B cell (primary cell): ENCODE results near the gene WFDC2. TPM values are rescaled to one million over a fixed set of nuclear protein-coding genes. Genes with fewer than 3 reads are reported as not detected.

ENCODE experiments used
- ATAC-seq: fragments of 200-7000 bp; cut with Tn5 transposase; one replicate; pipeline ENCODE4 v1.10.0; 2021; ENCODE audit warnings: low read depth, mild to moderate bottlenecking, moderate number of reproducible peaks, moderate library complexity
- CTCF ChIA-PET: fragments of 350-600 bp; sonication (Branson Sonifier 250); formaldehyde crosslinking; loops from one replicate; lab custom pipeline; 2021; ENCODE audit warnings: antibody characterized with exemption, inconsistent platforms; lab: Charles Lee
- POLR2A ChIA-PET: fragments of 350-600 bp; sonication (Branson Sonifier 250); formaldehyde crosslinking; loops from one replicate; lab custom pipeline; 2021; ENCODE audit warnings: antibody characterized with exemption; lab: Charles Lee
- DNase-seq: peaks from one replicate; pipeline ENCODE4 v3.0.0; 2013
- H2AFZ ChIP-seq: 2 replicates; pipeline ENCODE4 v1.6.1; 2012; ENCODE audit warnings: mild to moderate bottlenecking, low read depth, low read length; ENCODE audit not compliant: insufficient read depth, poor library complexity, severe bottlenecking
- H3K27ac ChIP-seq, 2 donors: 1 replicate in 1 of 2; 2 replicates in 1 of 2; pipeline ENCODE4 v1.5.1; 2012 to 2013; ENCODE audit warnings: low read length in 2 of 2, mild to moderate bottlenecking in 2 of 2, moderate library complexity in 1 of 2
- H3K27me3 ChIP-seq, 4 experiments: fragments of 200-600 bp in 1 of 4; sonication (generic) in 1 of 4; replicated peaks in 1 of 4; 1 replicate in 2 of 4; 2 replicates in 2 of 4; pipeline versions ENCODE4 v1.6.1 to v1.7.0; 2013 to 2016; ENCODE audit warnings: low read length in 3 of 4, mild to moderate bottlenecking in 2 of 4, mixed read lengths in 1 of 4, moderate library complexity in 1 of 4; ENCODE audit not compliant: insufficient read depth in 4 of 4, control insufficient read depth in 3 of 4; ENCODE audit errors: control extremely low read depth in 1 of 4
- H3K36me3 ChIP-seq, 2 experiments: replicated peaks in 1 of 2; 1 replicate in 1 of 2; 2 replicates in 1 of 2; pipeline versions ENCODE4 v1.6.1 to v1.7.1; 2013; ENCODE audit warnings: low read length in 1 of 2; ENCODE audit not compliant: insufficient read depth in 2 of 2, control insufficient read depth in 1 of 2; ENCODE audit errors: control extremely low read depth in 1 of 2, extremely low read depth in 1 of 2
- H3K4me1 ChIP-seq, 2 donors: fragments of 200-600 bp in 1 of 2; sonication (generic) in 1 of 2; 1 replicate in 1 of 2; 2 replicates in 1 of 2; pipeline versions ENCODE4 v1.5.1 to v1.6.1; 2013 to 2017; ENCODE audit warnings: low read length in 2 of 2; ENCODE audit not compliant: control insufficient read depth in 2 of 2, insufficient read depth in 2 of 2
- H3K4me2 ChIP-seq: replicated peaks from 2 replicates; pipeline ENCODE3; 2012; ENCODE audit warnings: mild to moderate bottlenecking, low read depth, low read length; ENCODE audit not compliant: poor library complexity, severe bottlenecking
- H3K4me3 ChIP-seq, 5 experiments: fragments of 200-600 bp in 1 of 5; sonication (generic) in 1 of 5; 1 replicate in 3 of 5; 2 replicates in 2 of 5; pipeline versions ENCODE4 v1.5.1 to v1.7.0; 2011 to 2016; ENCODE audit warnings: low read length in 4 of 5, mild to moderate bottlenecking in 4 of 5, low read depth in 2 of 5, control low read depth in 1 of 5, moderate library complexity in 1 of 5; ENCODE audit not compliant: insufficient read depth in 1 of 5; ENCODE audit errors: control extremely low read depth in 1 of 5, extremely low read depth in 1 of 5
- H3K79me2 ChIP-seq: fragments of 200-600 bp; sonication (generic); one replicate; pipeline ENCODE4 v1.6.0; 2016; ENCODE audit warnings: low read length; ENCODE audit not compliant: control insufficient read depth, insufficient read depth
- H3K9ac ChIP-seq: fragments of 200-600 bp; sonication (generic); 2 replicates; pipeline ENCODE4 v1.6.1; 2017; ENCODE audit warnings: mild to moderate bottlenecking, low read length, moderate library complexity
- H3K9me3 ChIP-seq, 3 donors: one replicate each; pipeline versions ENCODE4 v1.6.1 to v1.7.1; 2013; ENCODE audit warnings: low read length in 2 of 3; ENCODE audit not compliant: control insufficient read depth in 2 of 3, insufficient read depth in 1 of 3; ENCODE audit errors: control extremely low read depth in 1 of 3
- H4K20me1 ChIP-seq: 2 replicates; pipeline ENCODE4 v1.6.0; 2012; ENCODE audit warnings: mild to moderate bottlenecking, low read length; ENCODE audit not compliant: insufficient read depth, control insufficient read depth, poor library complexity, severe bottlenecking
- H3K27ac Mint-ChIP-seq: one replicate; pipeline ENCODE4 v1.8.0; 2021; ENCODE audit warnings: mixed read lengths
- H3K27me3 Mint-ChIP-seq: one replicate; pipeline ENCODE4 v1.8.0; 2021; ENCODE audit warnings: mixed read lengths
- H3K4me1 Mint-ChIP-seq: one replicate; pipeline ENCODE4 v1.8.0; 2021; ENCODE audit warnings: mixed read lengths
- H3K4me3 Mint-ChIP-seq: one replicate; pipeline ENCODE4 v1.8.0; 2021; ENCODE audit warnings: mixed read lengths
- H3K9me3 Mint-ChIP-seq: one replicate; pipeline ENCODE4 v1.8.0; 2022; ENCODE audit warnings: mixed read lengths; ENCODE audit not compliant: insufficient read depth
- EZH2 ChIP-seq: IDR thresholded peaks from 2 replicates; pipeline ENCODE4 v1.6.1; 2012; ENCODE audit warnings: borderline replicate concordance, low read depth, mild to moderate bottlenecking, moderate library complexity, low read length; ENCODE audit not compliant: insufficient read depth, poor library complexity, severe bottlenecking
- WGBS: methylation state at CpG from one replicate; pipeline ENCODE4 v1.1.5; 2013; ENCODE audit warnings: missing lambda C conversion rate; ENCODE audit not compliant: insufficient coverage; 5-methylcytosine and 5-hydroxymethylcytosine counted together
- intact Hi-C: fragments of 100-400 bp; cut with micrococcal nuclease; formaldehyde crosslinking; loops from one replicate; pipeline ENCODE4 v1.10.0; 2022
- polyA plus RNA-seq: library from polyadenylated mRNA; depleted of rRNA; stranded (reverse); fragments of >200 nt; gene quantifications from 2 replicates; pipeline ENCODE4 v1.2.3, GENCODE V29; 2012
- small RNA-seq: library from RNA; depleted of rRNA; stranded (forward); fragments of <200 nt; gene quantifications from one replicate; pipeline ENCODE3, GENCODE V24; 2012; ENCODE audit warnings: low replicate concordance, low read depth; ENCODE audit not compliant: insufficient read length
- total RNA-seq, 2 donors: library from RNA; stranded (reverse); fragments of 120-200 nt in 1 of 2; gene quantifications; 1 replicate in 1 of 2; 2 replicates in 1 of 2; pipeline versions ENCODE4 v1.2.3 to v1.2.4, GENCODE V29; 2013 to 2022
- TF ChIP-seq, protein P1 (sequence below): fragments of 200-600 bp; IDR thresholded peaks from one replicate; pipeline ENCODE4 v1.8.0; 2022; ENCODE audit warnings: antibody characterized with exemption, mild to moderate bottlenecking

Gene WFDC2
- total and polyA plus RNA-seq, 2 donors (not counting 1 experiment from before 2014, with no cell fraction given) = 0.81 TPM; not detected in 1

DNA sequence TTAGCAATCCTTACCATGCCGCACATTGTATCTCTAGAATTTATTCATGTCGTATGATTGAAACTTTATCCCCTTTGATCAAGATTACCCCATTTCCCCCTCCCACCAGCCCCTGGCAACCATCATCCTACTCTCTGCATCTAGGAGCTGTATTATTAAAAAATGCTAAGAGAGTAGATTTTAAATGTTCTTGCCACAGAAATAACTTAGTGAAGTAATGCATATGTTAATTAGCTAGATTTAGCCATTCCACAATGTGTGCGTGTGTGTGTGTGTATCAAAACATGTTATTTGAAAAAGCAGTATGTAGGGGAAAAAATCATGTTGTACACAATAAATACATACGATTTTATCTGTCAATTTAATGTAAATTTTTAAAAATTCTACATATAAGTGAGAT lies 57.7 kb downstream of the WFDC2 start:
- no peak for DNase-seq
- Mint-ChIP-seq H3K27me3 (peaks cover 55% of the 10 kb centered on the region), H3K27ac (no peak overlapping the region), H3K9me3 (no peaks in the 10 kb centered on the region), H3K4me3 (no peak overlapping the region), H3K4me1 (no peaks in the 10 kb centered on the region)
- intact Hi-C loops = no loop called here
- peaks cover 0 to 12% (median 3%) of the 10 kb centered on the region in 4 experiments for H3K27me3 ChIP-seq
- no peaks in the 10 kb centered on the region for H3K79me2 ChIP-seq
- H3K27ac ChIP-seq = no peak overlapping the region
- no peaks in the 10 kb centered on the region for H3K9me3 ChIP-seq
- TF ChIP-seq, protein P1, sequence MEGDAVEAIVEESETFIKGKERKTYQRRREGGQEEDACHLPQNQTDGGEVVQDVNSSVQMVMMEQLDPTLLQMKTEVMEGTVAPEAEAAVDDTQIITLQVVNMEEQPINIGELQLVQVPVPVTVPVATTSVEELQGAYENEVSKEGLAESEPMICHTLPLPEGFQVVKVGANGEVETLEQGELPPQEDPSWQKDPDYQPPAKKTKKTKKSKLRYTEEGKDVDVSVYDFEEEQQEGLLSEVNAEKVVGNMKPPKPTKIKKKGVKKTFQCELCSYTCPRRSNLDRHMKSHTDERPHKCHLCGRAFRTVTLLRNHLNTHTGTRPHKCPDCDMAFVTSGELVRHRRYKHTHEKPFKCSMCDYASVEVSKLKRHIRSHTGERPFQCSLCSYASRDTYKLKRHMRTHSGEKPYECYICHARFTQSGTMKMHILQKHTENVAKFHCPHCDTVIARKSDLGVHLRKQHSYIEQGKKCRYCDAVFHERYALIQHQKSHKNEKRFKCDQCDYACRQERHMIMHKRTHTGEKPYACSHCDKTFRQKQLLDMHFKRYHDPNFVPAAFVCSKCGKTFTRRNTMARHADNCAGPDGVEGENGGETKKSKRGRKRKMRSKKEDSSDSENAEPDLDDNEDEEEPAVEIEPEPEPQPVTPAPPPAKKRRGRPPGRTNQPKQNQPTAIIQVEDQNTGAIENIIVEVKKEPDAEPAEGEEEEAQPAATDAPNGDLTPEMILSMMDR = no peak
- TF ChIP-seq EZH2 = no peak
- H3K4me3 ChIP-seq = no peak overlapping the region
- H3K4me2 ChIP-seq = no peak overlapping the region
- ChIA-PET CTCF (no interaction called here), POLR2A (no interaction called here)
- H3K36me3 ChIP-seq = no peaks in the 10 kb centered on the region
- no peak for ATAC-seq
- WGBS = no CpG with 5 or more reads among the region's 4 CpGs
- no peak overlapping the region for H3K9ac ChIP-seq
- H4K20me1 ChIP-seq = no peaks in the 10 kb centered on the region
- no peaks in the 10 kb centered on the region for H3K4me1 ChIP-seq
- no peak overlapping the region for H2AFZ ChIP-seq

Small RNA genes lying within 50 kb of the gene (small RNA-seq; reads per million reads assigned to genes)
- not detected for gene MIR6812

Other genes with a start within 250 kb of the WFDC2 start
- gene SEMG2, start 248.4 kb upstream of the WFDC2 start, total RNA-seq = not detected in 2 replicates
- gene SEMG2, start 248.4 kb upstream of the WFDC2 start, polyA plus RNA-seq = not detected in 2 replicates
- gene SLPI, start 215.2 kb upstream of the WFDC2 start, total RNA-seq = not detected in 2 replicates
- not detected in 2 replicates for gene SLPI, start 215.2 kb upstream of the WFDC2 start, polyA plus RNA-seq
- not detected in 2 replicates for gene RBPJL, start 162.9 kb upstream of the WFDC2 start, total RNA-seq
- not detected in 2 replicates for gene RBPJL, start 162.9 kb upstream of the WFDC2 start, polyA plus RNA-seq
- gene MATN4, start 161.5 kb upstream of the WFDC2 start, total RNA-seq = not detected in 2 replicates
- not detected in 2 replicates for gene MATN4, start 161.5 kb upstream of the WFDC2 start, polyA plus RNA-seq
- gene SDC4, start 121.3 kb upstream of the WFDC2 start, total RNA-seq = 0.19 TPM in 1 of 2 replicates, not detected in the other
- 0.04 and 0.20 TPM in 2 replicates for gene SDC4, start 121.3 kb upstream of the WFDC2 start, polyA plus RNA-seq
- gene SYS1, start 106.6 kb upstream of the WFDC2 start, total RNA-seq = 57.7 and 61.4 TPM in 2 replicates
- gene SYS1, start 106.6 kb upstream of the WFDC2 start, polyA plus RNA-seq = 25.1 and 25.3 TPM in 2 replicates
- gene TP53TG5, start 91.4 kb upstream of the WFDC2 start, total RNA-seq = not detected in 2 replicates
- gene TP53TG5, start 91.4 kb upstream of the WFDC2 start, polyA plus RNA-seq = not detected in 2 replicates
- 3.6 TPM in 2 replicates for gene DBNDD2, start 61.5 kb upstream of the WFDC2 start, total RNA-seq
- 3.1 and 9.1 TPM in 2 replicates for gene DBNDD2, start 61.5 kb upstream of the WFDC2 start, polyA plus RNA-seq
- 106 and 110 TPM in 2 replicates for gene PIGT, start 53.6 kb upstream of the WFDC2 start, total RNA-seq
- gene PIGT, start 53.6 kb upstream of the WFDC2 start, polyA plus RNA-seq = 41.5 and 51.6 TPM in 2 replicates
- not detected in 2 replicates for gene SPINT3, start 45.9 kb downstream of the WFDC2 start, total RNA-seq
- not detected in 2 replicates for gene SPINT3, start 45.9 kb downstream of the WFDC2 start, polyA plus RNA-seq
- not detected in 2 replicates for gene WFDC6, start 69.7 kb downstream of the WFDC2 start, total RNA-seq
- gene WFDC6, start 69.7 kb downstream of the WFDC2 start, polyA plus RNA-seq = not detected in 2 replicates
- gene EPPIN, start 77.6 kb downstream of the WFDC2 start, total RNA-seq = not detected in 2 replicates
- not detected in 2 replicates for gene EPPIN, start 77.6 kb downstream of the WFDC2 start, polyA plus RNA-seq
- gene WFDC8, start 109.5 kb downstream of the WFDC2 start, total RNA-seq = not detected in 2 replicates
- not detected in 2 replicates for gene WFDC8, start 109.5 kb downstream of the WFDC2 start, polyA plus RNA-seq
- gene WFDC10A, start 160.0 kb downstream of the WFDC2 start, total RNA-seq = not detected in 2 replicates
- gene WFDC10A, start 160.0 kb downstream of the WFDC2 start, polyA plus RNA-seq = not detected in 2 replicates
- gene WFDC9, start 161.5 kb downstream of the WFDC2 start, total RNA-seq = not detected in 2 replicates
- not detected in 2 replicates for gene WFDC9, start 161.5 kb downstream of the WFDC2 start, polyA plus RNA-seq
- not detected in 2 replicates for gene WFDC11, start 200.5 kb downstream of the WFDC2 start, total RNA-seq
- gene WFDC11, start 200.5 kb downstream of the WFDC2 start, polyA plus RNA-seq = not detected in 2 replicates
- not detected in 2 replicates for gene WFDC13, start 232.3 kb downstream of the WFDC2 start, total RNA-seq
- gene WFDC13, start 232.3 kb downstream of the WFDC2 start, polyA plus RNA-seq = not detected in 2 replicates
- gene WFDC10B, start 235.3 kb downstream of the WFDC2 start, total RNA-seq = not detected in 2 replicates
- 0.30 TPM in 1 of 2 replicates, not detected in the other for gene WFDC10B, start 235.3 kb downstream of the WFDC2 start, polyA plus RNA-seq